A549 treated with AZD9567 at 1 μM for 4 hours (cell line): ENCODE data around the gene KIR3DL2. TPM values are rescaled to one million over a fixed set of nuclear protein-coding genes. Genes with fewer than 3 reads are reported as not detected.

ENCODE experiments used
- total RNA-seq: library from RNA; stranded (reverse); fragments of 200-300 nt; extraction: Qiagen RNA extraction; gene quantifications from 5 replicates; pipeline ENCODE4 v1.2.3, GENCODE V29; 2022; ENCODE audit not compliant: insufficient read depth

KIR3DL2 gene
- total RNA-seq: not detected in 5 replicates

GRCh38 chr19:54850061-54850640 lies at the start of gene KIR3DL2:
Gene KIR3DL2 (plus strand): TSS chr19:54850443. CDS start chr19:54850476, 33 bp downstream.

DNA sequence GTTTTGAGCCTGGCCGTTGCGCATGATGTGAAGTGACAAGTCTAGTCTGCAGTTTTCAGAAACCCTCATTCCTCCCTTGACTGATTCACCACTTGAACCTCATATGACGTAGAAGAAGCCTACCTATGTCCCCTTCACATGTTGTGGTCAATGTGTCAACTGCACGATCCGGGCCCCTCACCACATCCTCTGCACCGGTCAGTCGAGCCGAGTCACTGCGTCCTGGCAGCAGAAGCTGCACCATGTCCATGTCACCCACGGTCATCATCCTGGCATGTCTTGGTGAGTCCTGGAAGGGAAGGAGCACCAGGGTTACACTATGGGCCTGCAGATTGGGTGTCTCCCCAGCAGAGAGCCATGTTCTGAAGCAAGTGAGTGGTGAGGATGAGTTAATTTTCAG lies 46.8 kb upstream of the KIR3DL2 start, which contains the start of gene KIR2DL4:
KIR2DL4 (plus strand) TSS at position 201 of the 400 bp plus-strand sequence; CDS start at position 243, 42 bp downstream.

GRCh38 chr19:54816251-54816650 lies 34.0 kb upstream of the KIR3DL2 start, which contains the start of gene KIR3DL1:
Gene KIR3DL1 (plus strand): TSS chr19:54816468.

GRCh38 chr19:54832496-54832895 lies 17.7 kb upstream of the KIR3DL2 start, which contains the start of gene KIR2DS4:
Gene KIR2DS4 (plus strand): TSS chr19:54832676.

GRCh38 chr19:54873990-54874389 lies 23.7 kb downstream of the KIR3DL2 start, which contains the start of gene FCAR:
Gene FCAR (plus strand): TSS chr19:54874235. CDS start chr19:54874290, 55 bp downstream.

GRCh38 chr19:54905803-54906511 lies 55.7 kb downstream of the KIR3DL2 start, which contains the start of gene NCR1:
Gene NCR1 (plus strand): TSS chr19:54906148. CDS start chr19:54906188, 40 bp downstream.

Other genes starting within 250 kb of the KIR3DL2 start
- gene LILRB1, start 220.0 kb upstream of the KIR3DL2 start, total RNA-seq: 0.07 to 0.08 TPM in 2 of 5 replicates, not detected in the others
- gene LILRB4, start 187.5 kb upstream of the KIR3DL2 start, total RNA-seq: not detected in 5 replicates
- not detected in 5 replicates for gene KIR3DL3, start 126.0 kb upstream of the KIR3DL2 start, total RNA-seq
- gene KIR2DL3, start 111.9 kb upstream of the KIR3DL2 start, total RNA-seq: not detected in 5 replicates
- not detected in 5 replicates for gene KIR2DL1, start 80.7 kb upstream of the KIR3DL2 start, total RNA-seq
- not detected in 5 replicates for gene KIR2DL4, start 46.8 kb upstream of the KIR3DL2 start, total RNA-seq
- not detected in 5 replicates for gene KIR3DL1, start 34.0 kb upstream of the KIR3DL2 start, total RNA-seq
- not detected in 5 replicates for gene KIR2DS4, start 17.8 kb upstream of the KIR3DL2 start, total RNA-seq
- not detected in 5 replicates for gene FCAR, start 23.8 kb downstream of the KIR3DL2 start, total RNA-seq
- not detected in 5 replicates for gene NCR1, start 55.7 kb downstream of the KIR3DL2 start, total RNA-seq
- gene NLRP7, start 97.1 kb downstream of the KIR3DL2 start, total RNA-seq: 0.03 TPM in 1 of 5 replicates, not detected in the others
- gene NLRP2, start 115.9 kb downstream of the KIR3DL2 start, total RNA-seq: 26.2 to 29.9 TPM (median 28.2 TPM) in 5 replicates
- gene GP6, start 187.8 kb downstream of the KIR3DL2 start, total RNA-seq: 0.07 to 0.22 TPM (median 0.15 TPM) in 4 of 5 replicates, not detected in the other
- gene RDH13, start 212.7 kb downstream of the KIR3DL2 start, total RNA-seq: 16.1 to 23.0 TPM (median 21.7 TPM) in 5 replicates
- 4.6 to 5.8 TPM (median 4.7 TPM) in 5 replicates for gene EPS8L1, start 225.4 kb downstream of the KIR3DL2 start, total RNA-seq